Cardiac fibroblast (primary cell): ENCODE measurements around the gene BMPER.

Experiments
- DNase-seq, 2 donors: peaks; one replicate each; pipeline versions ENCODE4 v3.0.0 to v3.0.0-alpha.2; 2010; ENCODE audit warnings: low read depth in 2 of 2
- H3K4me3 ChIP-seq, 2 donors: replicated peaks in 1 of 2; 1 replicate in 1 of 2; 2 replicates in 1 of 2; pipeline ENCODE4 v1.5.1; 2011; ENCODE audit warnings: low read depth in 2 of 2, low read length in 2 of 2, mild to moderate bottlenecking in 2 of 2, moderate library complexity in 1 of 2
- CTCF ChIP-seq: IDR thresholded peaks from one replicate; pipeline ENCODE4 v1.5.1; 2011; ENCODE audit warnings: low read depth, mild to moderate bottlenecking, low read length, inconsistent platforms

Gene BMPER

DNA sequence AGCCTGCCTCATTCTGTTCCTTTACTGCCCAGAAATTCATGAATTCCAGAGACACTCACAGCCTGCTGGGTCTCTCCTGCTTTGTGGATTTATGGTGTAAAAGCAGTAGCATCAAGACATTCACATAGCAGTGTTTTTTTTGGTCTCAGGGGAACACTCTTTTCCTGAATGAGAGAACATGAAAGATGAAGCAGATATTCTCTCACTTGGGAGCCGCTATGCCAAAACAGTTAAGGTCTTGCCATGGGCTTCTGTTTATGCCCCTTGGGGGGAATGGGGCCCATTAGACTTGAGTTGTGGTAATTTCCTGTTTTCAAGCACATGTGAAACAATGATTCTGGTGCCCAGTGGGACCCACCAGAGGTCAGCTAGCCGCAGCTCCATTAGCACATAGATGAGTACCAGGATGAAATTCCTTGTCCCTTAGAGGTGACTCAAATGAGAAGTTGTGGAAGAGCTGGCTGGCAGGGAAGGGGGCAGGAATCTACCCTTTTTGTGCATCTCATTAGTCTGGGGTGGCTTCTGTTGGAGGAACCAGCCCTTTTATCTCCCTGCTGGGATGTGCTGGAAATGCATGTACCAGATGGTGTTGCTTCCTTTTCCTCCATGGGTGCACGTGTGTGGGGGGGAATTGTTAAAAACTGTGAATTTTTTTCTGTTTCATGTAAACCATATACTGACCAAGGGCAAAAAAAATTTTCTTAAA is 13.3 kb downstream of the BMPER start:
- no peak for TF ChIP-seq CTCF
- peak in 1 of 2 donors; percentile 60 for DNase-seq
- no peak overlapping the region for H3K4me3 ChIP-seq

DNA sequence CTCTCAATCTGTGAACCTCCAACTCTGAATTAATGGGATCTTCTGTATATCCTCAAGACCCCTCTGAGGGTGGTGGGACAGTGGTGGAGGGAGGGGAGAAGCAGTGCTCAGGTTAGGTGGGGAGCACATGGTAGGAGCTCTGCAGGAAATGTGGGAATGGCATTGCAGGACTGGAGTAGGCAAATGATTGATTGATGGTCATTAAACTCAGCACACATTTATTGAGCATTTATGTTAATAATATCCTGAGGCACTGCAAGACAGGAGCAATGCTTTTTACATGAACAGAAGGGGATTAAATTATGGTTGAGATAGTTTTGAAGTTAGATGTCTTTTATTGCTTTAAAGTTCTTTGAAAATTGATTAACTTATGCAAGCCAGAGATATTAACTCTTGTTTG is 14.1 kb downstream of the BMPER start:
- no peak for DNase-seq
- no peak for TF ChIP-seq CTCF
- H3K4me3 ChIP-seq, result no peak overlapping the region

DNA sequence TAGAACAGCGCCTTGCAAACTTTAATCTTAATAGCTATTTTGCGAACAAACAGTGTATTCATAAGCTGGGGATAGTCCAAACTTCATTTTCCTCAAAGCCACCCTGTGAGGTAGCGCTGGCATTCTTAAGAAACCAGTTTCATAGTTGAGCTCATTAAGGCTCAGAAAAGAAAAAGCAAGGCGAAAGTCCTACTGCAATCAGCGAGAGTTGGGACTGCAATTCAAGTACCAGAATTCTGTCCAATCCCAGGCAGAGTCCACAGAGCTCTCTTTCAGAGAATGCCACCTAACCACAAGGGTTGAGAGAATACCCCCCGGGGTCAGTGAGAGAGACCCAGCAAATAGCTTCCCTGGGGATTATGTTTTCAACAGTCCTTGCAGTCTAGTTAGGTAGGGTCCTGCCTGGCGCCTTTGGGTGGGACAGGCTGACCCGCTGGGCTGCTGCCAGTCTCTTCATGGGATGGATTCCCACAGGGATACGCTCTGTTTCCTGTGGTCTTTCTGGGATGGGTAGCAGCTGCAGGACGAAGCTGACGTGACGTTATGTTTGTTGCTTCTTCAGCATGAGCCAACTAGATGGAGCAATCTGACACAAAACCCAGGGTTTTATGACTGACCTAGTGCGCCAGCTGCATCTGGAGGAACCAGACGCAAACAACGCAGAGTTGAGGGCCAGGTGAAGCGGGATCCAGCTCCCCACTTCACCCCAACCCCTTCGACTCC is 16.0 kb downstream of the BMPER start:
- H3K4me3 ChIP-seq, result no peak overlapping the region
- DNase-seq, result peak; percentile 32 to 75
- TF ChIP-seq CTCF, result no peak

DNA sequence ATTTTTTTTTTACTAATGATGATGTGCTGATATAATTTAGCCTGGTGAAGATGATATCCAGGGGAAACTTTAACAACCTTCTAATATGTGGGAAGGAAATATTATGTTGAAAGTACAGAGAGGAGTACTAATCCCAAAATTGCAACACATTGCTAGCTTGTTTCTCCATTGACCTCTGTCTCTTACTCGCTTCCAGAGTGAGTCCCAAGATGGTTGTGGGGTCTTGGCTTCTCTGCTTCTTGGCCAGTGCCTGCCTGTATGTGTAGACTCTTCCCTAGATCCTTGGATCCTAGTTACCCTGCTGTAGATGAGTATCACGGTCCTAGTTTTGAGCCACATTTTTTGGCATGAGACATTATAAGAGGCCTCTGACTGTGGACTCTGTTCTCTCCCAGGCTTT is 17.5 kb downstream of the BMPER start:
- H3K4me3 ChIP-seq, result no peak overlapping the region
- no peak for DNase-seq
- no peak for TF ChIP-seq CTCF

DNA sequence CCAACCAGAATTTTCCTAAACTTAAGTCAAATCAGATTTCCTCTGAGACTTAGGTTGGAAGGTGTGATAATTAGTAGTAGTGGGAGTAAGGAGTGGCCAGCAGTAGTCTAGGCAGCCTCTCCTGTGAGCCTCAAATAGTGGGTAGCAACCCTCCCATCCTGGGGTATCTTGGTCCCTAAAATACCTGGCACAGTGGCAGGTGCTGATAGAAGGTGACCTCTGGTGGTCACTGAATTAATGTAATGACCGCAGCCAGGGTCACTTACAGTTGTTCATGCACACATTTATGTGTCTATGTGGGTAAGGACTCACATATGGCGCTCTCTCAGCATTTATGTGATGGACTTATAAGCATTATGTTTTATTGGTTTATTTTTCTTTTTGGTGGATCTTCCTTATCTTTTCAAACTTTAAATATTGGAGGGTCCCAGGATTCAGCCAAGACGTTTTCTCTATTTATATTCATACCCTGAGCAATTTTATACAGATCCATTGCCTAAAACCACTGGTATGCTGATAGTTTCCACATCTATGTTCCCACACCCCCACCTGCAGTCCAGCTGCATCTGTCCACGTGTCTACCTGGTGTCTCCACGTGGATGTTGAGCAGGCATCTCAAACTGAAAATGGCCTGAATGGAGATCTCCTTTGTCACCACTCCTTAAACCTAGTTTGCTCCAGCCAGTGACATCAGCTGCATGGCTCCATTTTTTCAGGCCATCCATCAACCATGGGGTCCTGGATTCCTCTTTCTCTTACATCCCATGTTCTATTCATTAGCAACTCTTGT is 18.3 kb downstream of the BMPER start:
- TF ChIP-seq CTCF, result no peak
- no peak overlapping the region for H3K4me3 ChIP-seq
- DNase-seq, result no peak

- no peak for DNase-seq
- no peak for TF ChIP-seq CTCF
Measured at GRCh38 chr7:33926535-33926934, 21.2 kb downstream of the BMPER start.

More at GRCh38 chr7:33926535-33926934, 21.2 kb downstream of the BMPER start:
- H3K4me3 ChIP-seq, result no peak overlapping the region
